Measurements from ENCODE around the gene SPAST. TPM values are rescaled to one million over a fixed set of nuclear protein-coding genes. Genes with fewer than 3 reads are reported as not detected.
A peak's percentile ranks its signal among the peaks of the same experiment; 100 is the strongest.

Gene SPAST
- total and polyA plus RNA-seq, 2 of the 13 experiments (the other 11 are each of a cell fraction or from before 2014, with no cell fraction given) = 11.5 to 40.4 TPM

GRCh38 chr2:32039447-32040219, 23.7 kb upstream of the SPAST start, which contains the start of gene DPY30 (continued):
- TF ChIP-seq, protein P1, sequence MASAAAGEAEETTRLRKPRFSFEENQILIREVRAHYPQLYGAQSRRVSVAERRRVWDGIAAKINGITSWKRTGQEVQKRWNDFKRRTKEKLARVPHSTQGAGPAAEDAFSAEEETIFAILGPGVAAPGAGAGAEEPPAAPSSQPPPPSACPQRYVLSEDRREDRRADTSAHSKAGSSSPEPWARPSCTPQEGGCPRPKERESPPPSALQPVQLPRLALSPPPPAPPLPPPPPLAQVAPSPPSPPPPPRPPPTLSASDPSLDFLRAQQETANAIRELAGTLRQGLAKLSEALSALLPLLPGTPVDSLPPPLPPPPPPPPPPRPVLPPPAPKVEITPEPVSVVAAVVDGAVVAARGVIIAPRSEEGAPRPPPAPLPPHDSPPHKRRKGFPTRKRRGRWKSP (CRISPR knock-in tag; IDR thresholded peaks at IDR 0.05) = peak; percentile 95
- TF ChIP-seq ZNF562 (CRISPR knock-in tag; IDR thresholded peaks at IDR 0.05; ENCODE audit: borderline replicate concordance) (no peak), THAP8 (CRISPR knock-in tag; IDR thresholded peaks at IDR 0.05; ENCODE audit: borderline replicate concordance) (no peak), ZNF264 (CRISPR knock-in tag; IDR thresholded peaks at IDR 0.05) (peak; percentile 80), ZNF496 (CRISPR knock-in tag; IDR thresholded peaks at IDR 0.05; ENCODE audit: insufficient replicate concordance) (no peak), HIVEP1 (CRISPR knock-in tag; IDR thresholded peaks at IDR 0.05) (no peak; the same call in 1 of the 2 replicates), ZNF292 (CRISPR knock-in tag; IDR thresholded peaks at IDR 0.05; ENCODE audit: borderline replicate concordance, low read depth) (peak; percentile 89), ZNF574 (CRISPR knock-in tag; IDR thresholded peaks at IDR 0.05) (peak; percentile 92), ZNF557 (CRISPR knock-in tag; IDR thresholded peaks at IDR 0.05) (peak; percentile 87; the same call in 1 of the 2 replicates), HMG20B (CRISPR knock-in tag; conservative IDR thresholded peaks at IDR 0.05) (no peak; the same call in none of the 2 replicates), BCLAF1 (IDR thresholded peaks at IDR 0.05) (no peak), ELF4 (CRISPR knock-in tag; IDR thresholded peaks at IDR 0.05; ENCODE audit: borderline replicate concordance) (no peak; the same call in 1 of the 2 replicates), ZNF17 (CRISPR knock-in tag; IDR thresholded peaks at IDR 0.05) (no peak), ZNF12 (CRISPR knock-in tag; IDR thresholded peaks at IDR 0.05) (no peak), SSRP1 (CRISPR knock-in tag; IDR thresholded peaks at IDR 0.05) (no peak), RELA (CRISPR knock-in tag; IDR thresholded peaks at IDR 0.05) (no peak), GTF2F1 (IDR thresholded peaks at IDR 0.05; ENCODE audit: low read length) (no peak), ATF4 (CRISPR knock-in tag; IDR thresholded peaks at IDR 0.05) (no peak)
- TF ChIP-seq, protein P2, sequence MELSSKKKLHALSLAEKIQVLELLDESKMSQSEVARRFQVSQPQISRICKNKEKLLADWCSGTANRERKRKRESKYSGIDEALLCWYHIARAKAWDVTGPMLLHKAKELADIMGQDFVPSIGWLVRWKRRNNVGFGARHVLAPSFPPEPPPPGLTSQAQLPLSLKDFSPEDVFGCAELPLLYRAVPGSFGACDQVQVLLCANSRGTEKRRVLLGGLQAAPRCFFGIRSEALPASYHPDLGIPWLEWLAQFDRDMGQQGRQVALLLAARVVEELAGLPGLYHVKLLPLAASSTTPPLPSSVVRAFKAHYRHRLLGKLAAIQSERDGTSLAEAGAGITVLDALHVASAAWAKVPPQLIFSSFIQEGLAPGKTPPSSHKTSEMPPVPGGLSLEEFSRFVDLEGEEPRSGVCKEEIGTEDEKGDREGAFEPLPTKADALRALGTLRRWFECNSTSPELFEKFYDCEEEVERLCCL (CRISPR knock-in tag; IDR thresholded peaks at IDR 0.05; ENCODE audit: borderline replicate concordance) = peak; percentile 50; the same call in 1 of the 2 replicates

All from HepG2 (cell line).